Measurements from ENCODE around the gene PRKACB.

- TF ChIP-seq EP300 (IDR thresholded peaks at IDR 0.05): no peak
- TF ChIP-seq CTCF (IDR thresholded peaks at IDR 0.05): no peak
Observed at GRCh38 chr1:84171481-84171880, 27.4 kb downstream of the PRKACB start.

All from gastroesophageal sphincter (tissue), 3 donors.